Esophagus muscularis mucosa (tissue), 4 donors: ENCODE measurements around the gene AUTS2.

Experiments
- EP300 ChIP-seq: sonication (generic); formaldehyde crosslinking; IDR thresholded peaks from one replicate; pipeline ENCODE4 v1.6.1; 2017; ENCODE audit warnings: antibody characterized with exemption
- POLR2A ChIP-seq: fragments of 450-650 bp; IDR thresholded peaks from one replicate; pipeline ENCODE4 v1.6.1; 2017; ENCODE audit warnings: antibody characterized with exemption, moderate library complexity, mild to moderate bottlenecking, low read depth
- POLR2AphosphoS5 ChIP-seq, 2 donors: sonication (generic); formaldehyde crosslinking; IDR thresholded peaks; one replicate each; pipeline ENCODE4 v1.6.1; 2017; ENCODE audit warnings: antibody characterized with exemption in 2 of 2
- TF ChIP-seq, protein P1 (sequence below), 3 experiments: fragments of 200-600 bp in 2 of 3; fragments of 450-650 bp in 1 of 3; sonication (generic) in 2 of 3; IDR thresholded peaks; one replicate each; pipeline ENCODE4 v1.5.1; 2017 to 2019; ENCODE audit warnings: antibody characterized with exemption in 3 of 3, mild to moderate bottlenecking in 2 of 3, moderate library complexity in 1 of 3

DNA sequence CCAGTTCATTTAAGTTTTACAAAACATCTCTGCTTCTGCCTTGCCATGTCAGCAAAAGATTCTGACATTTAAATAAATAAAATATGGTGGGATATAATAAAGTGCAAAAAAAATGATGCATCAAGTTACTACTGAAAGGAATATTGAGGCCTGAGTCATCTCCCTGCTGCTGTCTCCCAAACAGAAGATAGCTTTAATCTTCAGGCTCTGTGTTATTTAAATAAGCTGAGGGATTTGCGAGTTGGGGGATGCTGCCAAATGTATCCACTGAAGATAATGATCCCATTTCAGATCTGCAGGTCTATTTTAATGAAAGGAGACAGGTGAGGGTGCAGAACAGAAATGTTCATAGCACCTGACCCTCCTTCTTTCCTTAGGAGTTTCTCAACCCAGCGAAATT lies 720.8 kb downstream of the AUTS2 start:
- TF ChIP-seq, protein P1, sequence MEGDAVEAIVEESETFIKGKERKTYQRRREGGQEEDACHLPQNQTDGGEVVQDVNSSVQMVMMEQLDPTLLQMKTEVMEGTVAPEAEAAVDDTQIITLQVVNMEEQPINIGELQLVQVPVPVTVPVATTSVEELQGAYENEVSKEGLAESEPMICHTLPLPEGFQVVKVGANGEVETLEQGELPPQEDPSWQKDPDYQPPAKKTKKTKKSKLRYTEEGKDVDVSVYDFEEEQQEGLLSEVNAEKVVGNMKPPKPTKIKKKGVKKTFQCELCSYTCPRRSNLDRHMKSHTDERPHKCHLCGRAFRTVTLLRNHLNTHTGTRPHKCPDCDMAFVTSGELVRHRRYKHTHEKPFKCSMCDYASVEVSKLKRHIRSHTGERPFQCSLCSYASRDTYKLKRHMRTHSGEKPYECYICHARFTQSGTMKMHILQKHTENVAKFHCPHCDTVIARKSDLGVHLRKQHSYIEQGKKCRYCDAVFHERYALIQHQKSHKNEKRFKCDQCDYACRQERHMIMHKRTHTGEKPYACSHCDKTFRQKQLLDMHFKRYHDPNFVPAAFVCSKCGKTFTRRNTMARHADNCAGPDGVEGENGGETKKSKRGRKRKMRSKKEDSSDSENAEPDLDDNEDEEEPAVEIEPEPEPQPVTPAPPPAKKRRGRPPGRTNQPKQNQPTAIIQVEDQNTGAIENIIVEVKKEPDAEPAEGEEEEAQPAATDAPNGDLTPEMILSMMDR (IDR thresholded peaks at IDR 0.05): no peak
- TF ChIP-seq POLR2A (no peak), POLR2AphosphoS5 (IDR thresholded peaks at IDR 0.05) (no peak), EP300 (no peak)
